Testis (tissue), 2 donors: ENCODE measurements around the gene MFSD2B.

Experiments used
- POLR2A ChIP-seq: fragments of 450-650 bp; IDR thresholded peaks from one replicate; pipeline ENCODE4 v1.6.1; 2017; ENCODE audit warnings: antibody characterized with exemption, mild to moderate bottlenecking, moderate library complexity
- TF ChIP-seq, protein P1 (sequence below), 3 experiments: fragments of 450-650 bp in 2 of 3; fragments of 200-600 bp in 1 of 3; sonication (generic) in 1 of 3; IDR thresholded peaks; one replicate each; pipeline ENCODE4 v1.5.1; 2016 to 2019; ENCODE audit warnings: antibody characterized with exemption in 3 of 3, mild to moderate bottlenecking in 2 of 3, moderate library complexity in 1 of 3

DNA sequence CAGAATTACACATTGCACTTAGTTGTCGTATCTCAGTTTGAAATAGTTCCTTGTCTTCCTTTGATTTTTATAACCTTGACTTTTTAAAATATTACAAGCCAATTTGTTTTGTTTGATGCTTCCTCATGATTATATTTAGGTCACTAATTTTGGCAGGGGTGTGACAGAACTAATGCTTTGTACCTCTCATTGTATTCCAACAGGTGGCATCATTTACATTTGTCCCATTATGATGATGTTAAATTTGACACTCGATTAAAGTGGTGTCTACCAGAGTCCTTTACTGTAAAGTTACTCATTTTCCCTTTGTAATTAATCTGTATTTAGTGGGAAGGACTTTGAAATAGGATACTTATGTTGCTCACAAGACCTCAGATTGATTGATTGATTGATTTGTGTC lies 21.5 kb upstream of the MFSD2B start:
- TF ChIP-seq POLR2A = no peak
- TF ChIP-seq, protein P1, sequence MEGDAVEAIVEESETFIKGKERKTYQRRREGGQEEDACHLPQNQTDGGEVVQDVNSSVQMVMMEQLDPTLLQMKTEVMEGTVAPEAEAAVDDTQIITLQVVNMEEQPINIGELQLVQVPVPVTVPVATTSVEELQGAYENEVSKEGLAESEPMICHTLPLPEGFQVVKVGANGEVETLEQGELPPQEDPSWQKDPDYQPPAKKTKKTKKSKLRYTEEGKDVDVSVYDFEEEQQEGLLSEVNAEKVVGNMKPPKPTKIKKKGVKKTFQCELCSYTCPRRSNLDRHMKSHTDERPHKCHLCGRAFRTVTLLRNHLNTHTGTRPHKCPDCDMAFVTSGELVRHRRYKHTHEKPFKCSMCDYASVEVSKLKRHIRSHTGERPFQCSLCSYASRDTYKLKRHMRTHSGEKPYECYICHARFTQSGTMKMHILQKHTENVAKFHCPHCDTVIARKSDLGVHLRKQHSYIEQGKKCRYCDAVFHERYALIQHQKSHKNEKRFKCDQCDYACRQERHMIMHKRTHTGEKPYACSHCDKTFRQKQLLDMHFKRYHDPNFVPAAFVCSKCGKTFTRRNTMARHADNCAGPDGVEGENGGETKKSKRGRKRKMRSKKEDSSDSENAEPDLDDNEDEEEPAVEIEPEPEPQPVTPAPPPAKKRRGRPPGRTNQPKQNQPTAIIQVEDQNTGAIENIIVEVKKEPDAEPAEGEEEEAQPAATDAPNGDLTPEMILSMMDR (IDR thresholded peaks at IDR 0.05) = no peak
